Measurements from ENCODE around the gene RPL21.
"Not testable (repeated sequence)": the region's sequence is repeated elsewhere in the genome, so short reads cannot be mapped to it uniquely, and the experiment has no call there.

The RPL21 gene

DNA sequence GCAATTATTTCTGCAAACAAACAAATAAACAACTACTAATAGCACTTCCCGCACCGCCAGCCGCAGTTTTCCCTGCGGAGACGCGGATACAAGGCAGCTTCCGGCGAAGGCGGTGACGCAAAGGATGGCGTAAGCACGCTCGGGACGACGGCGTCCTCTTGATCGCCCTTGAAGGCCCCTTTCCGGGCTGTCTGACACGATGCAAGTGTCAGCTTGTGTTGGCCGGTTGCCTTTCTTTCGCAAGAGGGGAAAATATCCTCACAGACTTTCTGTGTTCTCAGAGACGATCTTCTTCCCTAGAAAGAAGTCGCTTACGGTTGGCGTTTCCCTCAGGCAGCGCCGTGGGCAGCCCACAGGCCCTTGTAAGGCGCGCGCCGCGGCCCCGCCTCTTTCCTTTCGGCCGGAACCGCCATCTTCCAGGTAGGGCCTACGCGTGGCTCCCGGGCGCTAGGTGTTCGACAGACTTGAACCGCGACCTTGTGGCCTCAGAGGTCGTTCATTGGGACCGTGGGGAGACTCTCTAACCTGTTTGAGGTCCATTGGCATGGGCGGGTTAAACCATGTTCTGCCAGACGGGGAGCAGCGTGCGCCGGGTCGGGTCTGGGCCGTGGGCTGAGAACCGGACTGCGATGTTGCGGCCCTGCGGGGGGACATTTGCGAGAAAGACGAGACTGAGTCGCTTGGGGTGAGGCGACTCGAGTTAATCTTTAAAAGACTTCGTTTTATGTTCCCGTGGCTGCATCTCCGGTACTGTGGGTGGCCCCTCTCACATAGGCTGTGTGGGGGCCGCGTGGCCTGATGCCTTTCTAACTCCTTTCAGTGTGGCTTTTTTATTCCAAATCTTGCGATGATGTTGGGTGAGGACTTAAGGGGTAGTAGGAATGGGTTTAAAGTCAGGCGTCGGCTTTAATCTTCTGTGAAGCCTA is at the start of gene RPL21:
TSS of gene RPL21 (plus strand) at position 393 of the 926 bp plus-strand sequence. CDS start 2,219 bp downstream, outside the sequence.
- H3K9ac ChIP-seq (ENCODE audit: low read length) = peak within 1 kb of the TSS; percentile 93
- H3K4me1 ChIP-seq (ENCODE audit: control insufficient read depth, insufficient read depth, low read length) = peaks cover 5% of the 10 kb centered on the region
- H3K36me3 ChIP-seq (ENCODE audit: control insufficient read depth, insufficient read depth, low read length) = no peaks in the 10 kb centered on the region
- no peaks in the 10 kb centered on the region for H3K27me3 ChIP-seq (ENCODE audit: control insufficient read depth, insufficient read depth, low read length)
- H3K4me3 ChIP-seq (ENCODE audit: low read length) = peak within 1 kb of the TSS; percentile 86
- no peaks in the 10 kb centered on the region for H3K9me3 ChIP-seq (ENCODE audit: control insufficient read depth, low read length)

DNA sequence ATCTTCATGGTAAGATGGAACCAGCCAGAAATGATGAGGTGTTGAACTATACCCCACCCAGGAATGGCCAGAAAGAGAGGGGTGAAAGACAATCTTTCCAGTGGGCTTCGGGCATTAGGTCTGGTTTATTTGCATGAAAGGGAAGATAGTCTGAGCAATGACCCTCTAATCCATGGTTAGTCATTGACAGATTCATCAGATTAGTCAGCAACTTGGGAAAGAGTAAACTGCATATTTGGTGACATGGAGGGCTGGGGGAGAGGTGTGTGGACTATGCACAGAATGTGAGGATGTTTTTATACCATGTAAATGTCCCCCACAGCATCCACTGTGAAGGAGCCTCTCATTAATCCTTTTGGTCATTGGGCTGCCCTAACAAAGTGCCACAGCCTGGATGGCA is 49.7 kb upstream of the RPL21 start:
- no peaks in the 10 kb centered on the region for H3K9me3 ChIP-seq (ENCODE audit: control insufficient read depth, low read length)
- no peaks in the 10 kb centered on the region for H3K36me3 ChIP-seq (ENCODE audit: control insufficient read depth, insufficient read depth, low read length)
- no peak overlapping the region for H3K4me3 ChIP-seq (ENCODE audit: low read length)
- H3K27me3 ChIP-seq (ENCODE audit: control insufficient read depth, insufficient read depth, low read length) = peaks cover 21% of the 10 kb centered on the region
- no peaks in the 10 kb centered on the region for H3K4me1 ChIP-seq (ENCODE audit: control insufficient read depth, insufficient read depth, low read length)
- no peak overlapping the region for H3K9ac ChIP-seq (ENCODE audit: low read length)

DNA sequence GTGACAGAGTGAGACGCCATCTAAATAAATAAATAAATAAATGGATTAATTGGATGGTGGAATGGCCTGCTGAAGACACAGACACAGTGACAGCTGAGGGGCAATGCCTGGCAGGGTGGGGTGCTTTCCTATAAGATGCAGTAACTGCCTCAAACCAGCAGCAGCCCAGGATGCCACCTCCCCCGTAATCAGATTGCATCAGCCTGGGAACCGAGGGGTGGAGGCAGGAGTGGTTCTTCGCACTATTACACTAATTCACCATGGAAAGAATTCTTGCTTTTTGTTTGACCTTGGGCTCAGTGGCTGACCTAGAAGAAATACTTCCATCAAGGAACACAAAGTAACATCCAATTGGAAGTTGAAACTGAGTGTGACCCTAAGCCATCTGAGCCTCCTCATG is 48.2 kb upstream of the RPL21 start:
- Histone ChIP-seq H3K36me3 (ENCODE audit: control insufficient read depth, insufficient read depth, low read length) (no peaks in the 10 kb centered on the region), H3K4me1 (ENCODE audit: control insufficient read depth, insufficient read depth, low read length) (no peaks in the 10 kb centered on the region), H3K9ac (ENCODE audit: low read length) (no peak overlapping the region), H3K9me3 (ENCODE audit: control insufficient read depth, low read length) (no peaks in the 10 kb centered on the region), H3K27me3 (ENCODE audit: control insufficient read depth, insufficient read depth, low read length) (peaks cover 16% of the 10 kb centered on the region), H3K4me3 (ENCODE audit: low read length) (no peak overlapping the region)

DNA sequence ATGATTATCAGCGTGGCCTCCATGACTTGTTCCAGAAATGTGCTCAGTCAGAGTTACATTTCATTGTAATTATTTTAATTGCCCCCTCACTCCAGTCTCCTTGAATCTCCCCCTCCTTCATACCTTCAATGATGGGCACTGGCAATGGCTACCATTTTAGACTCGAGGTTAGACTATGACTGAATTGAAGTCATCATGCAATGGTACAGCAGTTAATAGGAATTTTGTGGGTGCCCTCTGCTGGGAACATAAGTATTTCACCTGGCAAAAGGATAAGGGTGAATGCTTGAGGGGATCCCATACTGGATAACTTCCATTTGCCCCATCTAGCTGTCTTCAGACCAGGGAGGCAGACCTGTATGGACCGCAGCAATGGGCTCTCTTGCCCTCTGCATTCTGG is 47.5 kb upstream of the RPL21 start:
- Histone ChIP-seq H3K4me1 (ENCODE audit: control insufficient read depth, insufficient read depth, low read length) (no peaks in the 10 kb centered on the region), H3K27me3 (ENCODE audit: control insufficient read depth, insufficient read depth, low read length) (peaks cover 16% of the 10 kb centered on the region), H3K4me3 (ENCODE audit: low read length) (no peak overlapping the region), H3K9ac (ENCODE audit: low read length) (no peak overlapping the region), H3K36me3 (ENCODE audit: control insufficient read depth, insufficient read depth, low read length) (no peaks in the 10 kb centered on the region), H3K9me3 (ENCODE audit: control insufficient read depth, low read length) (no peaks in the 10 kb centered on the region)

DNA sequence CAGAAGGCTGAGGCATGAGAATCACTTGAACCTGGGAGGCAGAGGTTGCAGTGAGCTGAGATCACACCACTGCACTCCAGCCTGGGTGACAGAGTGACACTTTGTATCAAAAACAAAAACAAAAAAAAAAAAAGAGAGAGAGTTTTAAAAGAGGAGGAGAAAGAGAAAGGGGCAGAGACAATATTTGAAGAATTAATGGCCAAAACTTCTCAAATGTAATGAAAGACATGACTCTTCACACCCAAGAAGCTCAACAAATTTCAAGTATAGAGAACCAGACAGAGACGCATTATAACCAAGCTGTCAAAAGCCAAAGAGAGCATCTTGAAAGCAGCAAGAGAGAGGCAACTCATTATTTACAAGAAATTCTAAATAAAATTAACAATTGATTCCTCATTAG is 42.8 kb upstream of the RPL21 start:
- H3K27me3 ChIP-seq (ENCODE audit: control insufficient read depth, insufficient read depth, low read length) = no peaks in the 10 kb centered on the region
- H3K9ac ChIP-seq (ENCODE audit: low read length) = no peak overlapping the region
- H3K36me3 ChIP-seq (ENCODE audit: control insufficient read depth, insufficient read depth, low read length) = no peaks in the 10 kb centered on the region
- H3K4me3 ChIP-seq (ENCODE audit: low read length) = no peak overlapping the region
- no peaks in the 10 kb centered on the region for H3K9me3 ChIP-seq (ENCODE audit: control insufficient read depth, low read length)
- no peaks in the 10 kb centered on the region for H3K4me1 ChIP-seq (ENCODE audit: control insufficient read depth, insufficient read depth, low read length)

DNA sequence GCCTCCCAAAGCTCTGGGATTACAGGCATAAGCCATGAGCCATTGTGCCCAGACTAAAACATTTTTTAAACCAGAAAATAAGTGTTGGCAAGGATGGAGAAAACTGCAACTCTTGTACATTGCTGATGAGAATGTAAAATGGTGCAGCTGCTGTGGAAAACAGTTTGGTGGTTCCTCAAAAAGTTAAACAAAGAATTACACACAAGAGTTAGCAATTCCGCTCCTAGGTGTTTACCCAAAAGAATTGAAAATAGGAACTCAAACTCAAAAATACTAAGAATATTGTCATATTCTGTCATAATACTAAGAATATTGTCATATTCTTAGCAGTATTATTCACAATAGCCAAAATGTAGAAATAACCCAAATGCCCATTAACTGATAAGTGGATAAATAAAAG is 40.1 kb upstream of the RPL21 start:
- no peak overlapping the region for H3K9ac ChIP-seq (ENCODE audit: low read length)
- no peaks in the 10 kb centered on the region for H3K36me3 ChIP-seq (ENCODE audit: control insufficient read depth, insufficient read depth, low read length)
- no peaks in the 10 kb centered on the region for H3K9me3 ChIP-seq (ENCODE audit: control insufficient read depth, low read length)
- H3K27me3 ChIP-seq (ENCODE audit: control insufficient read depth, insufficient read depth, low read length) = no peaks in the 10 kb centered on the region
- no peaks in the 10 kb centered on the region for H3K4me1 ChIP-seq (ENCODE audit: control insufficient read depth, insufficient read depth, low read length)
- H3K4me3 ChIP-seq (ENCODE audit: low read length) = no peak overlapping the region

DNA sequence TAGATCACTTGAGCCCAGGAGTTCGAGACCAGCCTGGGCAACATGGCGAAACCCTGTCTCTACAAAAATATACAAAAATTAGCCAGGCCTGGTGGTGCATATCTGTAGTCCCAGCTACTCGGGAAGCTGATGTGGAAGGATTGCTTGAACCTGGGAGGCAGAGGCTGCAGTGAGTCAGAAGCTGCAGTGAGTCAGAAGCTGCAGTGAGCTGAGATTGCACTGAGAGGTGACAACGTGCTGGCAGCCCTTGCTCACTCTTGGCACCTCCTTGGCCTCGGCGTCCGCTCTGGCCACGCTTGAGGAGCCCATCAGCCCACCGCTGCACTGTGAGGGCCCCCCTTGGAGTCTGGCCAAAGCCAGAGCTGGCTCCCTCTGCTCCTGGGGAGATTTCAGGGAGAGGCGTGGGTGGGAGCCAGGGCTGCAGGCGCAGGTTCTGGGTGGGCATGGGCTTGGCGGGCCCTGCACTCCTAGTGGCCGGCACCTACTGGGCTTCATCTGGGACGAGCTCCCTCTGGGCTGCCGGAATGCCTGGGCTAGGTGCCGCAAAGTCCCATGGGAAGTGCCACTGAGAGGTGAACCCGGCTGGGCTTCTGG is 39.5 kb upstream of the RPL21 start:
- Histone ChIP-seq H3K9me3 (ENCODE audit: control insufficient read depth, low read length) (no peaks in the 10 kb centered on the region), H3K9ac (ENCODE audit: low read length) (no peak overlapping the region)

DNA sequence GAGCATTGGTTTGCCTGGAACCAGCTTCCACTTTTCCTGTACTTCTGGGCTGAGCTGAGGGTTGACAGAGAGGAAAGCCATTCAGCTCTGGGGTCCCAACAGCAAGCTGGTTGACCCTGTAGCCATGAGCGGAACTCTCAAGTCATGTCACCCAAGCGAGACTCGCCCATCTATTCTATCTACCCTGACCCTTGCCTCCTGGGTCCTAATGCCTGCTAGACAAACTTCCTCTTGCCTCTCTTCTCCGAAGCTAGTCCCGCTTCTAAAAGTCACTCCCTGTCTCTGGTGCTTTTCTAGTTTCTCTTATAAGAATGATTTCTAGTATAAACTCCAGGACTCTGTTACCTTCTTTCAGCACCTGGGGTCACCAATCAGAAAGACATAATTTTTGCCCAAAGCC is 38.0 kb upstream of the RPL21 start:
- H3K27me3 ChIP-seq (ENCODE audit: control insufficient read depth, insufficient read depth, low read length); H3K9me3 ChIP-seq (ENCODE audit: control insufficient read depth, low read length); H3K9ac ChIP-seq (ENCODE audit: low read length); H3K4me1 ChIP-seq (ENCODE audit: control insufficient read depth, insufficient read depth, low read length); H3K36me3 ChIP-seq (ENCODE audit: control insufficient read depth, insufficient read depth, low read length); H3K4me3 ChIP-seq (ENCODE audit: low read length): not testable (repeated sequence)

More for the DNA sequence above, 39.5 kb upstream of the RPL21 start:
- H3K4me3 ChIP-seq (ENCODE audit: low read length) = no peak overlapping the region
- H3K4me1 ChIP-seq (ENCODE audit: control insufficient read depth, insufficient read depth, low read length) = no peaks in the 10 kb centered on the region
- no peaks in the 10 kb centered on the region for H3K27me3 ChIP-seq (ENCODE audit: control insufficient read depth, insufficient read depth, low read length)
- no peaks in the 10 kb centered on the region for H3K36me3 ChIP-seq (ENCODE audit: control insufficient read depth, insufficient read depth, low read length)

DNA sequence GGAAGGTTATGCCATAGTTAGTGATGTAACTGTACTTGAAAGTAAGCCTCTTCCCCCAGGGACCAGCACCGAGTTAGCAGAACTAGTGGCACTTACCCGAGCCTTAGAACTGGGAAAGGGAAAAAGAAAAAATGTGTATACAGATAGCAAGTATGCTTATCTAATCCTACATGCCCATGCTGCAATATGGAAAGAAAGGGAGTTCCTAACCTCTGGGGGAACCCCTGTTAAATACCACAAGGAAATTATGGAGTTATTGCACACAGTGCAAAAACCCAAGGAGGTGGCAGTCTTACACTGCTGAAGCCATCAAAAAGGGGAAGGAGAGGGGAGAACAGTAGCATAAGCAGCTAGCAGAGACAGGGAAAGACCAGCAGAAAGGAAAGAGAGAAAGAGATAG is 33.6 kb upstream of the RPL21 start:
- not testable (repeated sequence) for H3K9me3 ChIP-seq (ENCODE audit: control insufficient read depth, low read length); H3K4me1 ChIP-seq (ENCODE audit: control insufficient read depth, insufficient read depth, low read length); H3K36me3 ChIP-seq (ENCODE audit: control insufficient read depth, insufficient read depth, low read length); H3K4me3 ChIP-seq (ENCODE audit: low read length); H3K27me3 ChIP-seq (ENCODE audit: control insufficient read depth, insufficient read depth, low read length); H3K9ac ChIP-seq (ENCODE audit: low read length)

DNA sequence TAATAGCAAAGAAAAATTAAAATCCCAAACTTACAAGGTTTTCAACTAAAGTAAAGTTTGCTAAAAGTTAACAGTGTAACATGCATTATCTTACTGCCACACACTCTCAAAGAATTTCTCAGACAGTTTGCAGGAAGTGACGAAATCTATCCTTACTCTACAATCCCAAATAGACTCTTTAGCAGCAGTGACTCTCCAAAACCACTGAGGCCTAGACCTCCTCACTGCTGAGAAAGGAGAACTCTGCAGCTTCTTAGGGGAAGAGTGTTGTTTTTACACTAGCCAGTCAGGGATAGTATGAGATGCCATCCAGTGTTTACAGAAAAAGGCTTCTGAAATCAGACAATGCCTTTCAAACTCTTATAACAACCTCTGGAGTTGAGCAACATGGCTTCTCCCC is 32.5 kb upstream of the RPL21 start:
- not testable (repeated sequence) for H3K36me3 ChIP-seq (ENCODE audit: control insufficient read depth, insufficient read depth, low read length); H3K4me1 ChIP-seq (ENCODE audit: control insufficient read depth, insufficient read depth, low read length); H3K9me3 ChIP-seq (ENCODE audit: control insufficient read depth, low read length); H3K4me3 ChIP-seq (ENCODE audit: low read length); H3K27me3 ChIP-seq (ENCODE audit: control insufficient read depth, insufficient read depth, low read length); H3K9ac ChIP-seq (ENCODE audit: low read length)

DNA sequence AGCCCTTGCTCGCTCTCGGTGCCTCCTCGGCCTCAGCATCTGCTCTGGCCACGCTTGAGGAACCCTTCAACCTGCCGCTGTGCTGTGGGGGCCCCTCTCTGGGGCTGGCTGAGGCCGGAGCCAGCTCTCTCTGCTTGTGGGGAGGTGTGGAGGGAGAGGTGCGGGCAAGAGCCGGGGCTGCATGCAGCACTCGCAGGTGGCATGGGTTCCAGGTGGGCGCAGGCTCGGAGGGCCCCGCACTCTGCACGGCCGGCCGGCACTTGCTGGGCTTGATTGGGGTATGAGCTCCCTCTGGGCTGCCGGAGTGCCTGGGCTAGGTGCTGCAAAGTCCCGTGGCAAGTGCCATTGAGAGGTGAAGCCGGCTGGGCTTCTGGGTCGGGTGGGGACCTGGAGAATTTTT is 31.7 kb upstream of the RPL21 start:
- H3K4me1 ChIP-seq (ENCODE audit: control insufficient read depth, insufficient read depth, low read length) = no peaks in the 10 kb centered on the region
- no peaks in the 10 kb centered on the region for H3K27me3 ChIP-seq (ENCODE audit: control insufficient read depth, insufficient read depth, low read length)
- H3K4me3 ChIP-seq (ENCODE audit: low read length) = no peak overlapping the region

DNA sequence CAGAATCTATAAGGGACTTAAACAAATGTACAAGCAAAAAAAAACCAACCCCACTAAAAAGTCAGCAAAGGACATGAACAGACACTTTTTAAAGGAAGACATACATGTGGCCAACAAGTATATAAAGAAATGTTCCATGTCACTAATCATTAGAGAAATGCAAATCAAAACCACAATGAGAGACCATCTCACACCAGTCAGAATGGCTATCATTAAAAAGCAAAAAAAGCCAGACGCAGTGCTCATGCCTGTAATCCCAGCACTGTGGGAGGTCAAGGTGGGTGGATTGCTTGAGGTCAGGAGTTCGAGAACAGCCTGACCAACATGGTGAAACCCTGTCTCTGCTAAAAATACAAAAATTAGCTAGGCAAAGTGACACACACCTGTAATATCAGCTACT is 29.3 kb upstream of the RPL21 start:
- H3K9me3 ChIP-seq (ENCODE audit: control insufficient read depth, low read length); H3K36me3 ChIP-seq (ENCODE audit: control insufficient read depth, insufficient read depth, low read length); H3K27me3 ChIP-seq (ENCODE audit: control insufficient read depth, insufficient read depth, low read length); H3K4me1 ChIP-seq (ENCODE audit: control insufficient read depth, insufficient read depth, low read length); H3K4me3 ChIP-seq (ENCODE audit: low read length); H3K9ac ChIP-seq (ENCODE audit: low read length): not testable (repeated sequence)

More for the DNA sequence above, 31.7 kb upstream of the RPL21 start:
- H3K9ac ChIP-seq (ENCODE audit: low read length) = no peak overlapping the region
- no peaks in the 10 kb centered on the region for H3K36me3 ChIP-seq (ENCODE audit: control insufficient read depth, insufficient read depth, low read length)
- no peaks in the 10 kb centered on the region for H3K9me3 ChIP-seq (ENCODE audit: control insufficient read depth, low read length)
